Testis (tissue), 2 donors: ENCODE measurements around the gene SNX6.

ENCODE experiments used
- POLR2A ChIP-seq: fragments of 450-650 bp; IDR thresholded peaks from one replicate; pipeline ENCODE4 v1.6.1; 2017; ENCODE audit warnings: antibody characterized with exemption, mild to moderate bottlenecking, moderate library complexity
- TF ChIP-seq, protein P1 (sequence below), 3 experiments: fragments of 450-650 bp in 2 of 3; fragments of 200-600 bp in 1 of 3; sonication (generic) in 1 of 3; IDR thresholded peaks; one replicate each; pipeline ENCODE4 v1.5.1; 2016 to 2019; ENCODE audit warnings: antibody characterized with exemption in 3 of 3, mild to moderate bottlenecking in 2 of 3, moderate library complexity in 1 of 3

DNA sequence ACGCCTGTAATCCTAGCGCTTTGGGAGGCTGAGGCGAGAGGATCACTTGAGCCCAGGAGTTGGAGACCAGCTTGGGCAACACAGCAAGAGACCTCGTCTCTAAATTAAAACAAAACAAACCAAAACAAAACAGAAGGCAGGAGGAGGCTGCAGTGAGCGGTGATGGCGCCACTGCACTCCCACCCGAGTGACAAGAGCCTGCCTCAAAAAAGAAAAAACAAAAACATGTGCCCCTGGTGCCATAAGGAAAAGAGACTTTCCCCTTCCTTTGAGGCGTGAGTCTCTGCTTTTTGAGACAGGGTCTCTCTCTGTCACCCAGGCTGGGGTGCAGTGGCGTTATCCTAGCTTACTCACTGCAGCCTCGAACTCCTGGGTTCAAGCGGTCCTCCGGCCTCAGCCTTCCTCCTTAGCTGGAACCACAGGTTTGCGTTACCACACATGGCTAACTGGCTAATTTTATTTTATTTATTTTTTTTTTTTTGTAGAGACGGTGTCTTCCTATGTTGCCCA is 81.4 kb downstream of the SNX6 start:
- TF ChIP-seq, protein P1, sequence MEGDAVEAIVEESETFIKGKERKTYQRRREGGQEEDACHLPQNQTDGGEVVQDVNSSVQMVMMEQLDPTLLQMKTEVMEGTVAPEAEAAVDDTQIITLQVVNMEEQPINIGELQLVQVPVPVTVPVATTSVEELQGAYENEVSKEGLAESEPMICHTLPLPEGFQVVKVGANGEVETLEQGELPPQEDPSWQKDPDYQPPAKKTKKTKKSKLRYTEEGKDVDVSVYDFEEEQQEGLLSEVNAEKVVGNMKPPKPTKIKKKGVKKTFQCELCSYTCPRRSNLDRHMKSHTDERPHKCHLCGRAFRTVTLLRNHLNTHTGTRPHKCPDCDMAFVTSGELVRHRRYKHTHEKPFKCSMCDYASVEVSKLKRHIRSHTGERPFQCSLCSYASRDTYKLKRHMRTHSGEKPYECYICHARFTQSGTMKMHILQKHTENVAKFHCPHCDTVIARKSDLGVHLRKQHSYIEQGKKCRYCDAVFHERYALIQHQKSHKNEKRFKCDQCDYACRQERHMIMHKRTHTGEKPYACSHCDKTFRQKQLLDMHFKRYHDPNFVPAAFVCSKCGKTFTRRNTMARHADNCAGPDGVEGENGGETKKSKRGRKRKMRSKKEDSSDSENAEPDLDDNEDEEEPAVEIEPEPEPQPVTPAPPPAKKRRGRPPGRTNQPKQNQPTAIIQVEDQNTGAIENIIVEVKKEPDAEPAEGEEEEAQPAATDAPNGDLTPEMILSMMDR (IDR thresholded peaks at IDR 0.05): no peak
- no peak for TF ChIP-seq POLR2A
